Measurements from ENCODE around the gene ZEB2. TPM values are rescaled to one million over a fixed set of nuclear protein-coding genes. Genes with fewer than 3 reads are reported as not detected.

ZEB2 gene
- total RNA-seq, 1 donor from 2014 or later = 0.26 TPM

DNA sequence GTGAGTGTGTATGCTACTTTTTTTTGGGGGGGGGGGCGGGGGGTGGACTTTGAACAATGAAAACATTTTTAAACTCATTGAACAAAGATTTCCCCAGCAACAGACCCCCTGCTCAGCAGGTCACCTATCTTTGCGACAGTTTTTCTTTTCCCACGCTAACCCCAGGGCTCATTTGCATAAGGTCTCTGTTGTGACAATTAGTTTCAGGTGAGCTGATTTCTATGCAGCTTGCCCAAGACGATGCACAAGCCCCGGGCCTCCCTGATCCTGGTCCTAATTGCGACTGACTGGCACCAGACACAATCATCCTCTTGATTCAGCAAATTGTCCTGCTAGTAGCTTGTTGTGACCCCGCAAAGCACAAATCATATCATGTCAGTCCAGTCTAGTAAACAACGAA lies 40.3 kb downstream of the ZEB2 start:
- TF ChIP-seq, protein P1, sequence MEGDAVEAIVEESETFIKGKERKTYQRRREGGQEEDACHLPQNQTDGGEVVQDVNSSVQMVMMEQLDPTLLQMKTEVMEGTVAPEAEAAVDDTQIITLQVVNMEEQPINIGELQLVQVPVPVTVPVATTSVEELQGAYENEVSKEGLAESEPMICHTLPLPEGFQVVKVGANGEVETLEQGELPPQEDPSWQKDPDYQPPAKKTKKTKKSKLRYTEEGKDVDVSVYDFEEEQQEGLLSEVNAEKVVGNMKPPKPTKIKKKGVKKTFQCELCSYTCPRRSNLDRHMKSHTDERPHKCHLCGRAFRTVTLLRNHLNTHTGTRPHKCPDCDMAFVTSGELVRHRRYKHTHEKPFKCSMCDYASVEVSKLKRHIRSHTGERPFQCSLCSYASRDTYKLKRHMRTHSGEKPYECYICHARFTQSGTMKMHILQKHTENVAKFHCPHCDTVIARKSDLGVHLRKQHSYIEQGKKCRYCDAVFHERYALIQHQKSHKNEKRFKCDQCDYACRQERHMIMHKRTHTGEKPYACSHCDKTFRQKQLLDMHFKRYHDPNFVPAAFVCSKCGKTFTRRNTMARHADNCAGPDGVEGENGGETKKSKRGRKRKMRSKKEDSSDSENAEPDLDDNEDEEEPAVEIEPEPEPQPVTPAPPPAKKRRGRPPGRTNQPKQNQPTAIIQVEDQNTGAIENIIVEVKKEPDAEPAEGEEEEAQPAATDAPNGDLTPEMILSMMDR (IDR thresholded peaks at IDR 0.05; ENCODE audit: insufficient read depth, low read length, severe bottlenecking) = no peak
- Histone ChIP-seq H3K36me3 (ENCODE audit: control insufficient read depth, insufficient read depth, low read length) (no peaks in the 10 kb centered on the region), H3K27me3 (ENCODE audit: control insufficient read depth, insufficient read depth, low read length) (no peaks in the 10 kb centered on the region), H3K4me3 (ENCODE audit: low read depth, low read length) (no peak overlapping the region)
- FAIRE-seq (no peak), DNase-seq (ENCODE audit: low read depth) (no peak)

DNA sequence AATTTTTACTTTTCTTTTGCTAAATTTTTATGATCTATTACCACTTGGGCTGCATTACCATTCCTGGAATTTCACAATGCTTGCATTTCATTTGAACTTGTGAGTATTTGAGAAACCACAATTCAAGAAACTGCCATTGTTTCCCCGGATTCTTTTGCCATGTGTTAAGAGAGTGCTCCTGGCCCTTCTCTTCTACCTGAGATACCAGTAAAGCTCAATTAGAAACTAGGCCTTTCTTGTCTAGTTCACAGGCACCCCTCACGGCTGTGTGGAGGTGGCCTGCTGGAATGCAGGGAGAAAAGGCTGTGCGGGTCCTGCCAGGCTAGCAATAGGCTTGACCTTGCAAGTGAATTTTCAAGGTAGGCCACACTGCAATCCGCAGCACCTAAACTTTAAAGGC lies 40.8 kb downstream of the ZEB2 start:
- H3K27me3 ChIP-seq (ENCODE audit: control insufficient read depth, insufficient read depth, low read length) = no peaks in the 10 kb centered on the region
- H3K36me3 ChIP-seq (ENCODE audit: control insufficient read depth, insufficient read depth, low read length) = no peaks in the 10 kb centered on the region
- FAIRE-seq = no peak
- DNase-seq (ENCODE audit: low read depth) = peak; percentile 10
- TF ChIP-seq, protein P1 (IDR thresholded peaks at IDR 0.05; ENCODE audit: insufficient read depth, low read length, severe bottlenecking) = no peak
- no peak overlapping the region for H3K4me3 ChIP-seq (ENCODE audit: low read depth, low read length)

DNA sequence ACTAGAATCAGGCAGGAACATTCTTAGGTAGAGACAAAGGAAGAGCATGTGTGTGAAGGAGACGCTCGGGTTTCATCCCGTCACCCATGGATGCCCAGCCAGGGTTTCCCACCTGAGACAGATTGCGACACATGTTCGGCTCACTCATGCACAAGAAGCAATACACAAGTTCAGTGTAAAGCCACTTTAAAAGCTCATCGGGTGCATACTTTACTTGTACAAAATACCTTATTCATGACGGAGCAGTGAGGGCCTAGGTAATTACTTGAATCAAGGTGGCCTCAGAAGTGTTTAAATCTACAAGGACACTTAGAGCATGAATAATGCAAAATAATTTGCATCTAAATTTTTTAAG lies 42.0 kb downstream of the ZEB2 start:
- Histone ChIP-seq H3K36me3 (ENCODE audit: control insufficient read depth, insufficient read depth, low read length) (no peaks in the 10 kb centered on the region), H3K4me3 (ENCODE audit: low read depth, low read length) (no peak overlapping the region), H3K27me3 (ENCODE audit: control insufficient read depth, insufficient read depth, low read length) (no peaks in the 10 kb centered on the region)
- TF ChIP-seq, protein P1 (IDR thresholded peaks at IDR 0.05; ENCODE audit: insufficient read depth, low read length, severe bottlenecking) = no peak
- no peak for FAIRE-seq
- no peak for DNase-seq (ENCODE audit: low read depth)

DNA sequence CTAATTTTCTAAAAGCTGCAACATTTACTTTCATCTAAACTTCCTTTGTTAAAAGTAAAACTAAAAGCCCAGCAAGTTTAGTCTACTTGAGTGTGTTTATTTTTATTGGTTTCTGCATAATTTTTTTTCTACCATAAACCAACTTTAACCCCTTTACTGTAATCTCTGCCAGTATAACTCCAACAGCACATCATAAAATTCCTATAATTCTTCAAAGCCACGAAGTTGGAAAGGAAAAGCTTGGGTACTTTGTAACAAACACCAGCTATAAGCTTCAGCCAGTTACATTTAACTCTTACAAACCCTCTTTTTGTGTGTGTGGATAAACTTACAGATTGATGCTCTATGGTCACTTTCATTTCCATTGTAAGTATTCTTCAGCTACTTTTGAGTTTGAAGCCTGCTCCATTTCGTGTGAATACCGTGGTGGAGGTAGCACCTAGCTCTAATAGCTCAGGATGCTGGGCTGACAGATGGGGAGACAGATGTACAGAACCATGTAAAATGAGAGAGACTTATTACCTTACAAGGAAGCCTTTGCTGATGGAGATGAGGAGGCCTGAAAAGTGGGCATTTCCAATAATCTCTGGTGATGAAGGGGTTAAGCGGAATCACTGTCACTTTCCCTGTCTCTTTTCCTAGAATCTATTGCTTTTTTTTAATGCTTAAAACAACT lies 42.5 kb downstream of the ZEB2 start:
- FAIRE-seq (no peak), DNase-seq (ENCODE audit: low read depth) (no peak)
- no peak overlapping the region for H3K4me3 ChIP-seq (ENCODE audit: low read depth, low read length)
- TF ChIP-seq, protein P1 (IDR thresholded peaks at IDR 0.05; ENCODE audit: insufficient read depth, low read length, severe bottlenecking) = no peak
- no peaks in the 10 kb centered on the region for H3K27me3 ChIP-seq (ENCODE audit: control insufficient read depth, insufficient read depth, low read length)
- no peaks in the 10 kb centered on the region for H3K36me3 ChIP-seq (ENCODE audit: control insufficient read depth, insufficient read depth, low read length)

DNA sequence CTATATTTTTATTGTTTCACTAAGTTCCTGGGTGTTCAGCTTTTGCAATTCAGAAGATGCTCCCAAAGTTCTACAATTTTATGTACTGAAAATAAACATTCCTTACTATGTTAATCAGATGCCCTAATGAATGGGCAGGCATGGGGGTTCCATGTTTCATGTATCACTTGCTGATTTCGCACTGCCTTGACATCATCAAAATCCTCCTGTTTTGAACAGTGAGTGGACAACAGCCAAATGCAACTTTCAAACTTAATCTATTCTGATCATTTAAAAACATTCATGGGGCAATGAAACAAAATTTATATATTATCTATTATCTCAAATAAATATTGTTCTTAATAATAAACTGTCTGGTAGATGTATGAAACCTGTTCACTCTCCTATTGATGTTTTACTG lies 43.2 kb downstream of the ZEB2 start:
- FAIRE-seq (no peak), DNase-seq (ENCODE audit: low read depth) (no peak)
- Histone ChIP-seq H3K36me3 (ENCODE audit: control insufficient read depth, insufficient read depth, low read length) (no peaks in the 10 kb centered on the region), H3K4me3 (ENCODE audit: low read depth, low read length) (no peak overlapping the region), H3K27me3 (ENCODE audit: control insufficient read depth, insufficient read depth, low read length) (no peaks in the 10 kb centered on the region)
- TF ChIP-seq, protein P1 (IDR thresholded peaks at IDR 0.05; ENCODE audit: insufficient read depth, low read length, severe bottlenecking) = no peak

Measured in bronchial epithelial cell (primary cell).